D721Med (cell line): ENCODE results near the gene TEX35.

Source experiments
- DNase-seq: peaks from one replicate; pipeline ENCODE4 v3.0.0; 2011; ENCODE audit warnings: low spot score; ENCODE audit not compliant: insufficient read length
- FAIRE-seq: peaks from 2 replicates; lab custom pipeline; 2011; peaks lifted over from hg19 to GRCh38; lab: Jason Lieb, UNC
- CTCF ChIP-seq: IDR thresholded peaks from 2 replicates; pipeline ENCODE4 v1.5.1; 2012; ENCODE audit warnings: mild to moderate bottlenecking, control low read depth; ENCODE audit not compliant: insufficient read depth; ENCODE audit errors: missing control alignments

TEX35 gene

DNA sequence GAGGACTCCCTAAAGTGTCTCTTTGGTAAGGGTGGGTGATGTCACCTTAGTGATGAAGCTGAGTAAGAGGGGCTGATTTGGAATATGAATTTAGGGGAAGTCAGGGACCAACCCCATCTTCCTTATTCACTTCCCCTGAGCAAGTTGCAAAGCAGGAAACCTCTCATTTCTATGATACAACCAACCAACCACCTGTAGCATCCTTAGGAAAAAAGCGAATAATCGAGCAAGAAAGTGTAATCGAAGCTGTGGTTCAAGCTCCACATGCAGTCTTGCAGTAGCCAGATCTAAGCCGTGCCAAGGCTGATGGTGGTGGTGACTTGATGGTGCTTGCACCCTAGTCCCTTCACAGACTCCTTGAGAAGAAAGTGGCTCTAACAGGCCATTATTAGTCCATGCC, 3.2 kb downstream of the TEX35 start:
- FAIRE-seq (no peak), DNase-seq (no peak)
- TF ChIP-seq CTCF = no peak

- no peak for TF ChIP-seq CTCF
- FAIRE-seq (no peak), DNase-seq (no peak)
These were observed 6.0 kb downstream of the TEX35 start for GRCh38 chr1:178518894-178519293.

GRCh38 chr1:178520803-178521202, 7.9 kb downstream of the TEX35 start:
- DNase-seq = no peak
- TF ChIP-seq CTCF = no peak
- FAIRE-seq = no peak

DNA sequence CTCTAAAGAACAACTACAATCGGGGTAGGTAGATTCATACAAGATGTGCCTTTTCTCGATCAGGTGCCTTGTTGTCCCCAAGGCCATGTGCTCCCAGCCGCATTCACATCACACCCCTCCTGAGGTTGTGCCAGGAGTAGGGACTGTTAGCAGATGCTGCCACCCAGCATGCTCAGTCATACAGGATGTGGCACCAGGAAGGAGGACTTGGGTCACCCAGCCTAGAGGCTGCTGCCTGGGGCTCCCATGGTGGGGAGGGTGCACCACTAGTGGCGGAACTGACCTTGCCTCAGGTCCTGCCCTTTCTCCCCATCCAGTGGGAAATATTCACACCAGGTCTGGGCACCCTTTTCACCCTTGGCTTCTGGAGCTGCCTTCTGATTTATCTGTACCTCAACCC, 8.3 kb downstream of the TEX35 start:
- DNase-seq = no peak
- no peak for FAIRE-seq

GRCh38 chr1:178527117-178527516, 14.2 kb downstream of the TEX35 start:
- FAIRE-seq = no peak
- no peak for DNase-seq
- no peak for TF ChIP-seq CTCF

More for the DNA sequence above, 8.3 kb downstream of the TEX35 start:
- TF ChIP-seq CTCF = no peak

DNA sequence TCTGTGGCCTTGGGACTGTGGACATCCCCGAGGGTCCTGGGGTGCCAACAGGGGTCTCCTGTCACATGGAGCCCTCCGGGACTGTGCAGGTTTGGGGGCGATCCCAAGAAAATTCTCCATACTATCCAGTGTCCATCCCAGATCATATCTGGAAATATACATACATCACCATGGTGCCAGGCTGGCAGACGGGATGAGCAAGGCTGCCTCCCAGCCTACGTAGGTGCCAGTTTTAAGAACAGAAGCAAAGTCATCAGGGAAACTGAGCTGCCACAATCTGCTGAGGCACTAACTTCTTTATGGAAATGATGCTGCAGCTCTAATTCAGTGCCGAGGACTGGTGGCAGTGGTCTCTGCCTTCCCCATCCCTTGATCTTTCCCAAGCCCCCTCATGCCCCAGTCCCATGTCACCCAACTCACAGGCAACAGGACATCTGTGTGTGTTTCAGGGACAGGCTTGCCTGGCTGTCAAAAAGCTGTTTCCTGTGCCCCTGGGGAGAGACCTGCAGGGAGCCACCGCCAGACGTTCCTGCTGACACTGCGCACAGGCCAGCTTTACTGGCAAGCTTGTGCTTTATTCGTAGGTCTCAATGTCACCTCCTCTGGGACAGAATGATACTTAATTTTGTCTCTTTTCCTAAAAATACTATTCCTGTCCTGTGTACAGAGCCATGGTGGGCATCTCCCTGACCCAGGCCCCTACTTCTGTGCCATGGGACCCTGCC, 15.5 kb downstream of the TEX35 start:
- no peak for TF ChIP-seq CTCF
- DNase-seq = no peak
- no peak for FAIRE-seq

GRCh38 chr1:178528953-178529335, 16.0 kb downstream of the TEX35 start:
- no peak for TF ChIP-seq CTCF
- DNase-seq = no peak
- no peak for FAIRE-seq
